ENCODE results near the gene PLEKHA4.
"Not testable (repeated sequence)": the region's sequence is repeated elsewhere in the genome, so short reads cannot be mapped to it uniquely, and the experiment has no call there.

Gene PLEKHA4

DNA sequence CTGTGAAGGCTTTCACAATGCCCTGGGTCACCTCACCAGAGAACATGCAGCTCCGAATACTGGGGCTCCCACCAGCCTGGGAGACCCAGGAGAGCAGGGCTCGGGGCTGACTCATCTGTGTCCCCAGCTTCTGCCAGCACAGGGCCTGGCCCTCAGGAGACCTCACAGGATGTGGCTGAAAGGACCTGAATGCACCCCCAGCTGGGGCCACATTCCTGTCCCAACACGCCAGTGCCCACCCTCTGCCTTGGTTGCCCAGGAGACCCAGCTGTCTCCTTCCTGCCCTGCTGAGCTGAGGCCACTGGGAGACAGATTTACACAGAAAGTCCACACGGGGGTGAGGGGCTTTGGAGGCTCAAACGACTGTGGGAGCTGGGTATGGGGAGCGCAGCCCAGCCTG lies 69.5 kb downstream of the PLEKHA4 start:
- no peak for DNase-seq (ENCODE audit: low spot score)

DNA sequence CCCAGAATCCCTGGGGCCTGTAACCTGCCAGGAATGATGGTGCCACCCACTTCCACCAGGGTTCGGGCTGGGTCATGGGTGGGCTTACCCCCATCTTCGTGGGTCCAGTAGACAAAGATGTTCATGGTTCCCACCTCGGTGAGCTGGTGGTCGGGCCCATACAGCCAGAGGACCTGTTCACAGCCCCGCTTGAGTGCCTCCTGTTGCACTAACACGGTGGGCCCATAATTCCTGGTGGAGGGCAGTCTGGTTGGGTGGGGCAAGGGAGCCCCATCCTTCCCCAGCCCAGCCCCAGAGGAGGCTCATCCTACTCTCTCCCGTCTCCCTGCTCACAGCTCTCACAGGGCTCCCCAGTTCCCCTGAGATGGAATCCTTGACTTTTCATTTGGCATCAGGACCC lies 71.3 kb downstream of the PLEKHA4 start:
- no peak for DNase-seq (ENCODE audit: low spot score)

- DNase-seq (ENCODE audit: low spot score): no peak
Measured at GRCh38 chr19:48796298-48797083, 71.9 kb downstream of the PLEKHA4 start.

DNA sequence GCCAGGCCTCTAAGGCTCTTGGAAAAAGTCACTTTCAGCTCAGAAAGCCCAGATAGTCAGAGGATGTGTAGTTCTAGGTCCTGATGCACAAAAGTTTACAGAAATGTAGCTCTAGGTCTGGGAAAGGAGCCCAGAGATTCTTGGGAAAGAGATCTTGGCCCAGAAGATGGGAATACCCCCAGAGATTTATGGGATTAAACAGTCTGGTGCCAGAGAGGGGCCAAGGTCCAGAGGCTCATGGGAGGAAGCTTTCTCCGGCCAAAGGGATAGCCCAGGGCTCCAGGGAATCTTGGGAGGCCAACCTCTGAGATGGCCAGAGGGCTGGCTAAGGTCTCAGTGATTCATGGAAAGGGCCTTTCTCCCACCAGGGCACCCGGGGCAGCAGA lies 72.7 kb downstream of the PLEKHA4 start:
- DNase-seq (ENCODE audit: low spot score): peak; percentile 24

GRCh38 chr19:48795055-48795684 lies 73.2 kb downstream of the PLEKHA4 start:
- DNase-seq (ENCODE audit: low spot score): peak; percentile 95

GRCh38 chr19:48794291-48794690 lies 74.1 kb downstream of the PLEKHA4 start:
- no peak for DNase-seq (ENCODE audit: low spot score)

DNA sequence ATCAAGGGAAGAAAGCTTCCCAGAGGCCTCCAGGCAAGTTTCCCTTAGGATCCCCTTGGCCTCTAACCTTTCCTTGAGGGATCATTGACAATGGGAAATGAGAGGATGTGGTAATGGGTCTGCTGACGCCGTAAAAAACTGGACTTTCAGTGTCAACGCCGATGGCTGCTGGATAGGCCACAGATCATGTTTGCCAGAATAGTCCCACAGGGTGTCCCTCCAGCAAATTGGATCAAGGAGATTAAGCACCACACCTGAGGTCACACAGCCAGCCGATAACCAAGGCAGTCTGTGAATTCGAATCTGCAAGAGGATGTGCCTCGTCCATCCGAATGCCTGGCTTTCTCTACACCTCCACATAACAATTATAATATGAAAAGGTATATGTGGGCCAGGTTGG lies 75.1 kb downstream of the PLEKHA4 start:
- no peak for DNase-seq (ENCODE audit: low spot score)

- not testable (repeated sequence) for DNase-seq (ENCODE audit: low spot score)
Measured at GRCh38 chr19:48787331-48787730, 81.1 kb downstream of the PLEKHA4 start.

Measured in AG20443 (cell line).